Breast epithelium (tissue), 3 donors: ENCODE results near the gene SLC35F3.

ENCODE experiments used
- CTCF ChIP-seq, 3 donors: fragments of 450-650 bp; IDR thresholded peaks; one replicate each; pipeline ENCODE4 v1.5.1; 2016 to 2017; ENCODE audit warnings: antibody characterized with exemption in 3 of 3, mild to moderate bottlenecking in 3 of 3, moderate library complexity in 3 of 3
- POLR2A ChIP-seq: fragments of 450-650 bp; IDR thresholded peaks from one replicate; pipeline ENCODE4 v1.6.1; 2016; ENCODE audit warnings: antibody characterized with exemption, mild to moderate bottlenecking, moderate library complexity

GRCh38 chr1:234256359-234256758, 351.9 kb downstream of the SLC35F3 start:
- TF ChIP-seq CTCF (IDR thresholded peaks at IDR 0.05) (no peak), POLR2A (no peak)
